ENCODE measurements around the gene ALDH16A1. TPM values are rescaled to one million over a fixed set of nuclear protein-coding genes. Genes with fewer than 3 reads are reported as not detected.
A peak's percentile ranks its signal among the peaks of the same experiment; 100 is the strongest.

Gene ALDH16A1
- polyA plus RNA-seq, 3 donors = 14.5 to 15.0 (median 14.8) TPM

GRCh38 chr19:49506575-49507105, 53.6 kb downstream of the ALDH16A1 start:
- DNase-seq (ENCODE audit: low read depth in 3 of 3, low spot score in 2 of 3) = no peak

GRCh38 chr19:49507803-49508494, 54.9 kb downstream of the ALDH16A1 start:
- no peak for DNase-seq (ENCODE audit: low read depth in 3 of 3, low spot score in 2 of 3)

- peak in 1 of 3 donors; percentile 63 for DNase-seq (ENCODE audit: low read depth in 3 of 3, low spot score in 2 of 3)
Measured at GRCh38 chr19:49512970-49513745, 60.1 kb downstream of the ALDH16A1 start.

- DNase-seq (ENCODE audit: low read depth in 3 of 3, low spot score in 2 of 3) = no peak
Measured at GRCh38 chr19:49513746-49514118, 60.7 kb downstream of the ALDH16A1 start.

- DNase-seq (ENCODE audit: low read depth in 3 of 3, low spot score in 2 of 3) = no peak
Measured at GRCh38 chr19:49514151-49514550, 61.1 kb downstream of the ALDH16A1 start.

- no peak for DNase-seq (ENCODE audit: low read depth in 3 of 3, low spot score in 2 of 3)
Measured at GRCh38 chr19:49515767-49516166, 62.7 kb downstream of the ALDH16A1 start.

GRCh38 chr19:49518033-49518432, 65.0 kb downstream of the ALDH16A1 start:
- DNase-seq (ENCODE audit: low read depth in 3 of 3, low spot score in 2 of 3) = no peak

Other genes starting within 250 kb of the ALDH16A1 start
- 1 to 10 TPM; 2.4 to 2.6 (median 2.6) TPM for gene SLC6A16, start 128.0 kb upstream of the ALDH16A1 start, polyA plus RNA-seq (ENCODE audit: insufficient read length in 3 of 3)
- gene CD37, start 117.8 kb upstream of the ALDH16A1 start, polyA plus RNA-seq (ENCODE audit: insufficient read length in 3 of 3) = 10 to 100 TPM; 32.7 to 37.7 (median 36.9) TPM
- 10 to 100 TPM; 86.1 to 89.1 (median 86.1) TPM for gene TEAD2, start 90.8 kb upstream of the ALDH16A1 start, polyA plus RNA-seq (ENCODE audit: insufficient read length in 3 of 3)
- gene DKKL1, start 89.3 kb upstream of the ALDH16A1 start, polyA plus RNA-seq (ENCODE audit: insufficient read length in 3 of 3) = 1 to 10 TPM; 4.5 to 5.3 (median 4.7) TPM
- gene KASH5, start 65.0 kb upstream of the ALDH16A1 start, polyA plus RNA-seq (ENCODE audit: insufficient read length in 3 of 3) = under 1 TPM; 0.14 to 0.45 (median 0.18) TPM
- not detected for gene PTH2, start 29.8 kb upstream of the ALDH16A1 start, polyA plus RNA-seq (ENCODE audit: insufficient read length in 3 of 3)
- not detected for gene GFY, start 27.8 kb upstream of the ALDH16A1 start, polyA plus RNA-seq (ENCODE audit: insufficient read length in 3 of 3)
- under 1 TPM; 0.25 to 0.33 (median 0.31) TPM for gene SLC17A7, start 11.7 kb upstream of the ALDH16A1 start, polyA plus RNA-seq (ENCODE audit: insufficient read length in 3 of 3)
- gene PIH1D1, start 1.4 kb upstream of the ALDH16A1 start, polyA plus RNA-seq (ENCODE audit: insufficient read length in 3 of 3) = 10 to 100 TPM; 81.1 to 84.9 (median 84.7) TPM
- 1 to 10 TPM; 2.6 to 3.2 (median 2.7) TPM for gene FLT3LG, start 21.0 kb downstream of the ALDH16A1 start, polyA plus RNA-seq (ENCODE audit: insufficient read length in 3 of 3)
- gene RPL13A, start 34.4 kb downstream of the ALDH16A1 start, polyA plus RNA-seq (ENCODE audit: insufficient read length in 3 of 3) = 1,000 to 10,000 TPM; 2,089 to 2,580 (median 2,270) TPM
- gene RPS11, start 43.2 kb downstream of the ALDH16A1 start, polyA plus RNA-seq (ENCODE audit: insufficient read length in 3 of 3) = 1,000 to 10,000 TPM; 2,847 to 3,056 (median 2,982) TPM
- 100 to 1,000 TPM; 219 to 252 (median 230) TPM for gene FCGRT, start 59.4 kb downstream of the ALDH16A1 start, polyA plus RNA-seq (ENCODE audit: insufficient read length in 3 of 3)
- 10 to 100 TPM; 10.0 to 10.9 (median 10.2) TPM for gene RCN3, start 74.8 kb downstream of the ALDH16A1 start, polyA plus RNA-seq (ENCODE audit: insufficient read length in 3 of 3)
- gene NOSIP, start 127.3 kb downstream of the ALDH16A1 start, polyA plus RNA-seq (ENCODE audit: insufficient read length in 3 of 3) = 10 to 100 TPM; 61.2 to 69.1 (median 64.3) TPM
- gene PRRG2, start 128.1 kb downstream of the ALDH16A1 start, polyA plus RNA-seq (ENCODE audit: insufficient read length in 3 of 3) = 1 to 10 TPM; 7.1 to 8.5 (median 7.1) TPM
- gene PRR12, start 138.0 kb downstream of the ALDH16A1 start, polyA plus RNA-seq (ENCODE audit: insufficient read length in 3 of 3) = 10 to 100 TPM; 13.6 to 16.3 (median 15.1) TPM
- gene RRAS, start 186.9 kb downstream of the ALDH16A1 start, polyA plus RNA-seq (ENCODE audit: insufficient read length in 3 of 3) = 10 to 100 TPM; 19.8 to 23.1 (median 21.3) TPM
- 10 to 100 TPM; 24.3 to 31.6 (median 25.6) TPM for gene SCAF1, start 189.0 kb downstream of the ALDH16A1 start, polyA plus RNA-seq (ENCODE audit: insufficient read length in 3 of 3)
- gene IRF3, start 212.6 kb downstream of the ALDH16A1 start, polyA plus RNA-seq (ENCODE audit: insufficient read length in 3 of 3) = 10 to 100 TPM; 37.6 to 41.5 (median 39.3) TPM
- gene BCL2L12, start 212.7 kb downstream of the ALDH16A1 start, polyA plus RNA-seq (ENCODE audit: insufficient read length in 3 of 3) = 10 to 100 TPM; 16.4 to 21.9 (median 19.4) TPM
- gene PRMT1, start 224.0 kb downstream of the ALDH16A1 start, polyA plus RNA-seq (ENCODE audit: insufficient read length in 3 of 3) = 100 to 1,000 TPM; 205 to 221 (median 219) TPM
- gene ADM5, start 236.4 kb downstream of the ALDH16A1 start, polyA plus RNA-seq (ENCODE audit: insufficient read length in 3 of 3) = under 1 TPM; 0.64 to 0.67 (median 0.64) TPM
- 10 to 100 TPM in 1 of 3 donors, 1 to 10 TPM in 2; 8.0 to 10.9 (median 9.0) TPM for gene CPT1C, start 237.9 kb downstream of the ALDH16A1 start, polyA plus RNA-seq (ENCODE audit: insufficient read length in 3 of 3)

All from right renal cortex interstitium (tissue), 3 donors.